ENCODE measurements around the gene TREH.
"Not testable (repeated sequence)": the region's sequence is repeated elsewhere in the genome, so short reads cannot be mapped to it uniquely, and the experiment has no call there.

TREH gene

GRCh38 chr11:118689852-118690552, 10.6 kb upstream of the TREH start:
- Mint-ChIP-seq H3K36me3 (ENCODE audit: low read depth) (no peaks in the 10 kb centered on the region), H3K27me3 (ENCODE audit: low read depth) (peaks cover 16% of the 10 kb centered on the region), H3K9me3 (no peaks in the 10 kb centered on the region), H3K4me1 (ENCODE audit: low read depth) (peaks cover 26% of the 10 kb centered on the region), H3K4me3 (peak overlapping the region; percentile 73), H3K27ac (peak overlapping the region; percentile 42)
- DNase-seq (ENCODE audit: low spot score): peak; percentile 80

GRCh38 chr11:118689503-118689851, 10.0 kb upstream of the TREH start:
- Mint-ChIP-seq H3K27me3 (ENCODE audit: low read depth) (peaks cover 20% of the 10 kb centered on the region), H3K36me3 (ENCODE audit: low read depth) (no peaks in the 10 kb centered on the region), H3K9me3 (no peaks in the 10 kb centered on the region), H3K4me3 (no peak overlapping the region), H3K4me1 (ENCODE audit: low read depth) (peaks cover 26% of the 10 kb centered on the region), H3K27ac (no peak overlapping the region)
- DNase-seq (ENCODE audit: low spot score): no peak

- Mint-ChIP-seq H3K27ac (no peak overlapping the region), H3K27me3 (ENCODE audit: low read depth) (peaks cover 20% of the 10 kb centered on the region), H3K9me3 (no peaks in the 10 kb centered on the region), H3K4me1 (ENCODE audit: low read depth) (peaks cover 26% of the 10 kb centered on the region), H3K4me3 (no peak overlapping the region), H3K36me3 (ENCODE audit: low read depth) (no peaks in the 10 kb centered on the region)
- no peak for DNase-seq (ENCODE audit: low spot score)
Observed at GRCh38 chr11:118688851-118689502, 9.5 kb upstream of the TREH start.

GRCh38 chr11:118688339-118688738, 8.9 kb upstream of the TREH start:
- H3K4me3 Mint-ChIP-seq; DNase-seq (ENCODE audit: low spot score); H3K9me3 Mint-ChIP-seq; H3K36me3 Mint-ChIP-seq (ENCODE audit: low read depth): not testable (repeated sequence)
- Mint-ChIP-seq H3K27me3 (ENCODE audit: low read depth) (peaks cover 24% of the 10 kb centered on the region), H3K27ac (peak overlapping the region; percentile 9), H3K4me1 (ENCODE audit: low read depth) (peaks cover 26% of the 10 kb centered on the region)

- no peaks in the 10 kb centered on the region for H3K9me3 Mint-ChIP-seq
- no peak for DNase-seq (ENCODE audit: low spot score)
- no peak overlapping the region for H3K4me3 Mint-ChIP-seq
- peaks cover 24% of the 10 kb centered on the region for H3K4me1 Mint-ChIP-seq (ENCODE audit: low read depth)
- no peak overlapping the region for H3K27ac Mint-ChIP-seq
- no peaks in the 10 kb centered on the region for H3K36me3 Mint-ChIP-seq (ENCODE audit: low read depth)
- H3K27me3 Mint-ChIP-seq (ENCODE audit: low read depth): peaks cover 24% of the 10 kb centered on the region
Observed at GRCh38 chr11:118687906-118688305, 8.5 kb upstream of the TREH start.

- Mint-ChIP-seq H3K27me3 (ENCODE audit: low read depth) (peaks cover 36% of the 10 kb centered on the region), H3K36me3 (ENCODE audit: low read depth) (no peaks in the 10 kb centered on the region), H3K27ac (no peak overlapping the region)
Observed at GRCh38 chr11:118684187-118684586, 4.7 kb upstream of the TREH start.

GRCh38 chr11:118682939-118683338, 3.5 kb upstream of the TREH start:
- not testable (repeated sequence) for H3K36me3 Mint-ChIP-seq (ENCODE audit: low read depth); H3K4me3 Mint-ChIP-seq; H3K9me3 Mint-ChIP-seq; H3K4me1 Mint-ChIP-seq (ENCODE audit: low read depth); H3K27ac Mint-ChIP-seq; DNase-seq (ENCODE audit: low spot score)
- H3K27me3 Mint-ChIP-seq (ENCODE audit: low read depth): peaks cover 37% of the 10 kb centered on the region

More at GRCh38 chr11:118684187-118684586, 4.7 kb upstream of the TREH start:
- DNase-seq (ENCODE audit: low spot score): no peak
- H3K4me3 Mint-ChIP-seq: no peak overlapping the region
- H3K4me1 Mint-ChIP-seq (ENCODE audit: low read depth): peaks cover 5% of the 10 kb centered on the region
- H3K9me3 Mint-ChIP-seq: no peaks in the 10 kb centered on the region

GRCh38 chr11:118682372-118682771, 2.9 kb upstream of the TREH start:
- Mint-ChIP-seq H3K4me3 (no peak overlapping the region), H3K9me3 (no peaks in the 10 kb centered on the region), H3K27me3 (ENCODE audit: low read depth) (peaks cover 37% of the 10 kb centered on the region), H3K27ac (no peak overlapping the region), H3K36me3 (ENCODE audit: low read depth) (no peaks in the 10 kb centered on the region), H3K4me1 (ENCODE audit: low read depth) (no peaks in the 10 kb centered on the region)
- DNase-seq (ENCODE audit: low spot score): no peak

GRCh38 chr11:118678908-118679307, 542 bp downstream of the TREH start:
- H3K4me1 Mint-ChIP-seq (ENCODE audit: low read depth); H3K27ac Mint-ChIP-seq; H3K9me3 Mint-ChIP-seq; H3K36me3 Mint-ChIP-seq (ENCODE audit: low read depth); H3K4me3 Mint-ChIP-seq; DNase-seq (ENCODE audit: low spot score): not testable (repeated sequence)
- peaks cover 17% of the 10 kb centered on the region for H3K27me3 Mint-ChIP-seq (ENCODE audit: low read depth)

GRCh38 chr11:118677977-118678376, 1.5 kb downstream of the TREH start:
- Mint-ChIP-seq H3K27me3 (ENCODE audit: low read depth) (peaks cover 16% of the 10 kb centered on the region), H3K9me3 (no peaks in the 10 kb centered on the region), H3K36me3 (ENCODE audit: low read depth) (no peaks in the 10 kb centered on the region), H3K4me1 (ENCODE audit: low read depth) (no peaks in the 10 kb centered on the region), H3K4me3 (no peak overlapping the region), H3K27ac (no peak overlapping the region)
- no peak for DNase-seq (ENCODE audit: low spot score)

GRCh38 chr11:118674082-118674435, 5.4 kb downstream of the TREH start:
- Mint-ChIP-seq H3K27me3 (ENCODE audit: low read depth) (peaks cover 26% of the 10 kb centered on the region), H3K4me1 (ENCODE audit: low read depth) (no peaks in the 10 kb centered on the region), H3K36me3 (ENCODE audit: low read depth) (no peaks in the 10 kb centered on the region), H3K9me3 (no peaks in the 10 kb centered on the region), H3K27ac (no peak overlapping the region), H3K4me3 (no peak overlapping the region)
- DNase-seq (ENCODE audit: low spot score): no peak

GRCh38 chr11:118673361-118674081, 5.9 kb downstream of the TREH start:
- Mint-ChIP-seq H3K4me3 (no peak overlapping the region), H3K9me3 (no peaks in the 10 kb centered on the region), H3K27ac (no peak overlapping the region), H3K27me3 (ENCODE audit: low read depth) (peaks cover 26% of the 10 kb centered on the region), H3K36me3 (ENCODE audit: low read depth) (no peaks in the 10 kb centered on the region), H3K4me1 (ENCODE audit: low read depth) (no peaks in the 10 kb centered on the region)
- no peak for DNase-seq (ENCODE audit: low spot score)

- peaks cover 24% of the 10 kb centered on the region for H3K27me3 Mint-ChIP-seq (ENCODE audit: low read depth)
- H3K4me1 Mint-ChIP-seq (ENCODE audit: low read depth): no peaks in the 10 kb centered on the region
- no peak overlapping the region for H3K4me3 Mint-ChIP-seq
- no peaks in the 10 kb centered on the region for H3K36me3 Mint-ChIP-seq (ENCODE audit: low read depth)
- DNase-seq (ENCODE audit: low spot score): no peak
- no peaks in the 10 kb centered on the region for H3K9me3 Mint-ChIP-seq
- H3K27ac Mint-ChIP-seq: no peak overlapping the region
Observed at GRCh38 chr11:118672846-118673245, 6.6 kb downstream of the TREH start.

- H3K4me3 Mint-ChIP-seq: no peak overlapping the region
- no peaks in the 10 kb centered on the region for H3K9me3 Mint-ChIP-seq
- H3K36me3 Mint-ChIP-seq (ENCODE audit: low read depth): no peaks in the 10 kb centered on the region
- DNase-seq (ENCODE audit: low spot score): no peak
- H3K27me3 Mint-ChIP-seq (ENCODE audit: low read depth): peaks cover 24% of the 10 kb centered on the region
- H3K4me1 Mint-ChIP-seq (ENCODE audit: low read depth): no peaks in the 10 kb centered on the region
- H3K27ac Mint-ChIP-seq: no peak overlapping the region
Observed at GRCh38 chr11:118671254-118671653, 8.2 kb downstream of the TREH start.

All from T-helper 2 cell treated with Interferon-gamma antibody and Interleukin-4, amounts not matched to agents 5 μg/mL and 100 μg/mL, for 36 hours (primary cell).